ENCODE data around the gene KIF21B.

The KIF21B gene

DNA sequence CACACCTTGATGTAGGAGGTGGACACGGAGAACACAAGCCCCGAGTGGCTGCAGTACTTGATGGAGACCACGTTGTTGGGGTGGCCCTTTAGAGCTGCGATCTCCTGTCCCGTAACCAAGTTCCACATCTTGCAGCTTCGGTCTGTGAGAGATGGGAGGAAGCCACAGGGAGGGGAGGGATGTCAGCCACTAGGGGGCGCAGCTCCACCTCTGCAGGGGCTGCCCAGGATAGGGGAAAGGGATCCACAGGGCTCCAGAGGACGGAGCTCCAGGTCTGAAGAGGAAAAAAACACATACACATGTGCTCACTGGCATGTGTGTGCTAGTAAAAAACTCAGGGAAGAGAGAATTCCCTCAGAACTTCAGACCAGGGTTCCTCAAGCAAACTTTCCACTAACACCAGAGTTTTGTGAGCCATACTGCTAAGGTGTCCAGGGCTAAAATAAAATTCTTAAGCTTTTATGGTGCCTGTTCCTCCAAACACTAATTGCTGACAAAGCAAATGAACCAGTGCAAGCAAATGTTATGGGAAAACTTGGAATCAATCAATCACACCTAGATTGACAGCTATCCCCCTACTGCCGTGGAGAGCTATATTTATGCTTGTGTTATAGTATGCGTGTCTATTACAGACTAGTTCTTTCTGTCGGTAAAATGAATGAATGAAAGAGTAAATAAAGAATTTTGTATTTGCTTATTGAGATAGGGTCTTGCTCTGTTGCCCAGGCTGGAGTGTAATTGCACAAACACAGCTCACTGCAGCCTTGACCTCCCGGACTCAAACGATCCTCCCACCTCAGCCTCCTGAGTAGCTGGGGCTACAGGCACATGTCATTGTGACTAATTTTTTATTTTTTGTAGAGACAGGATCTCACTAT is 43.7 kb downstream of the KIF21B start:
- TF ChIP-seq, protein P1, sequence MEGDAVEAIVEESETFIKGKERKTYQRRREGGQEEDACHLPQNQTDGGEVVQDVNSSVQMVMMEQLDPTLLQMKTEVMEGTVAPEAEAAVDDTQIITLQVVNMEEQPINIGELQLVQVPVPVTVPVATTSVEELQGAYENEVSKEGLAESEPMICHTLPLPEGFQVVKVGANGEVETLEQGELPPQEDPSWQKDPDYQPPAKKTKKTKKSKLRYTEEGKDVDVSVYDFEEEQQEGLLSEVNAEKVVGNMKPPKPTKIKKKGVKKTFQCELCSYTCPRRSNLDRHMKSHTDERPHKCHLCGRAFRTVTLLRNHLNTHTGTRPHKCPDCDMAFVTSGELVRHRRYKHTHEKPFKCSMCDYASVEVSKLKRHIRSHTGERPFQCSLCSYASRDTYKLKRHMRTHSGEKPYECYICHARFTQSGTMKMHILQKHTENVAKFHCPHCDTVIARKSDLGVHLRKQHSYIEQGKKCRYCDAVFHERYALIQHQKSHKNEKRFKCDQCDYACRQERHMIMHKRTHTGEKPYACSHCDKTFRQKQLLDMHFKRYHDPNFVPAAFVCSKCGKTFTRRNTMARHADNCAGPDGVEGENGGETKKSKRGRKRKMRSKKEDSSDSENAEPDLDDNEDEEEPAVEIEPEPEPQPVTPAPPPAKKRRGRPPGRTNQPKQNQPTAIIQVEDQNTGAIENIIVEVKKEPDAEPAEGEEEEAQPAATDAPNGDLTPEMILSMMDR (IDR thresholded peaks at IDR 0.05) = peak; percentile 92

DNA sequence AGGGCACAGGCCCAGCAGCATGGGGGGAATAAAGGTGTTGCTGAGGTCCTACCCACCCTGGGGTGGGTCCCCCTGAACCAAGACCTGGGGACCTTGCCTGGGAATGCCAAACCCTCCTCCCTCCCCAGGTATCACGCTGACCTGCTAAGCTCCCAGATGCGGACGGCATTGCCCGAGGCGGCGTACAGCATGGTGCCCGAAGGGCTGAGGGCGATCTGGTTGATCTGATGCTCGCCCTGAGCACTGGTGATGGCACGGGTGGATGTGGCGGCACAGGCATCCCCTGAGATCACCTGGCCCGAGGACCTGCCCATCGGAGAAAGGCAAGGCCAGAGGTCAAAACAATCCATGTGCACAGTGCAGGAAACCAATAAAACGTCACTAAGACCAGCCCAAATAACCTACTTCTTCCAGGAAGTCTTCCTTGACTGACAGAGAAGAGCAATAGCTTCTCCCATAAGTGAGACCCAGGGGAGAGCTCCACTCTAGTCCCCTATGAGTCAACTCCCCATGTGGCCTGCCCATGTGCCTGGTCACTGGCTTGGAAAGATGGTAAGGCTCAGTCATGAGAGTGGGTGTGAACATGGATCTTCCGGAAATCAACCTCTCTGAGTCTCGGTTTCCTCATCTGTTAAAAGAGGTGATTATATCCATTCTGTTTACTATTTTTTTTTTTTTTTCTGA is 46.3 kb downstream of the KIF21B start:
- TF ChIP-seq, protein P1 (IDR thresholded peaks at IDR 0.05) = no peak

DNA sequence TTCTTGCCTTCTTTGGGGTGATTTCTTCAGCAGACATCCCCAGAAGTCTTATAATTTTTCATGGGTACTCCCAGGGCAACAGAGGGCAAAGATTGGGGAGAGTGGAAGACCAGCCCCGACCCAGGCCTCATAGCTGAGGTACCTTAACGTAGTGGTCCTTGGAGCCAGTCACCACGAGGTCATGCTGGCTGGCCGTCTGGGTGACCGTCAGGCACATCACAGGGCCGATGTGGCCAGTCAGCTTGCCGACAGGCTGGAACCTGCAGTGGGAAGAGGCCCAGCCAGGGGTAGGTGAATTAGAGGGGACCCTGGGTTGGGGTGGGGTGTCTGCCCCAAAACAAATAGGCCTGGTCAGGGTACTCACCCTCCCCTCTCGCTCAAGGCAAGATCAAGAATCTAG is 46.9 kb downstream of the KIF21B start:
- TF ChIP-seq, protein P1 (IDR thresholded peaks at IDR 0.05) = no peak

DNA sequence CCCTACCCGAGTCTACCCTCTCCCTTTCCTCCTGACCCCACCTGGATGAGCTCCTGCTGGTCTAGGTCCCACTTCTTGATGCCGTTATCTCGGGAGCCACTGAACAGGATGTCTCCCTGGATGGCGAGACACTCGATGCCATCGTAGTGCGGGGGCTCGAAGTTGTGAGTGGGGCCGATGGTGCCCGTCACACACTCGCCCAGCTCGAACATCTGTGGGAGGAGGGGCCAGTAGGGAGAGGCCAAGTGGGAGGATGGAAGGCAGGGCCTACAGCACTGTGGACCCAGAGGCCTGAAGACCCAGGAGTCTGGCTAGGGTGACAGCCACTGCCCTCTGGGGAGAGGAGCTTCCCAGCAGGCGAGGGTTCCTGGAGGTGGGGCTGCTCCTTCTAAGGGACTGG is 48.1 kb downstream of the KIF21B start:
- TF ChIP-seq, protein P1 (IDR thresholded peaks at IDR 0.05) = no peak

DNA sequence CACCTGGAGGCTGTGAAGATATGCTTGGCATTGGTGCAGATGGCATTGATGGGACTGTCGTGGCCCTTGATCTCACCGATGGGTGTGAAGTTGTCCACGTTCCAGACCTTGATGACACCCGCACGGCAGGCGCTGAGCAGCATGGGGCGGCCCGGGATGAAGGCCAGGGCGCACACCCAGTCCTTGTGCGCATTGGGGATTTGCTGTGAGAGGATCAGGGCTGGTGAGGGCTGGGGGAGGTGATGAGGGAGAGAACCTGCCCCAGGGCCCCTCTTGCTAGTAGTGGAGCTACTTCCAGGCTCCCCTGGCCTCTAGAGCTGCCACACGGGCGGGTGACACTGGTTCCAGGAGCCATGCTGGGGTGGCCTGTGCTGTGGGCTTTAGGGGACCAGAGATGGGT is 48.8 kb downstream of the KIF21B start:
- TF ChIP-seq, protein P1 (IDR thresholded peaks at IDR 0.05) = no peak

DNA sequence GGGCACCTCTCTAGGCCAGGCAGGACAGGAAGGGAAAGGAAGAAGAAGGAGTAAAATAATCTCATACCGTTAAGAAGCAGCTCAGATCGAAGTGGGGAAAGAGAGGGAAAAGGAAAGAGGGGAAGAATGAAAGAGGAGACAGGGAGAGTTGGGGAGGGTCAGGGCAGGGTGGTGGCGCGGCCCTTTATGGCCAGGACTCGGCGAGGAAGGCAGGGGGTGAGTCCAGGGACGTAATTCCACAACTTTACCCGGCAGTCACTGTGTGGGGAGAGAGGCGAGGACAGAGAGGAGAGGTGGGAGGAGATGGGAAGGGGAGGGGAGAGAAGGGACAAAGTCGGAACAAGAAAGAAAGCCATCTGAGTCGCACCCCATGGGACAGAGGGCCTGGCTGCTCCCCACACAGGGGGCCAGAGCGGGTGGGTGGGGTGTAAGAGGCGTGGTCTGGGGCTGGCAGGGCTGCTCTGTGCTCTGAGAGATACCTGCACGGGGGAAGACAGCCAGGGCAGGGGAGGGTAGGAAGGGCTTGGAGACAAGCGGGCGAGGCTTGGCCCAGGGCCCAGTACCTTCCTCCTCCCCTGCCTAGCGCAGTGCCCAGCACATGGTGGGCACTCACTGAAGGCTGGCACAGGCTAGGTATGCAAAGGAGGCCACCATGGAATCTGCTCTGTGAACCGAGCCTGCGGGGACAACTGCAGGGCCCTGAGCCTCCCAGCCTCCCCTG is 49.4 kb downstream of the KIF21B start:
- TF ChIP-seq, protein P1 (IDR thresholded peaks at IDR 0.05) = no peak

DNA sequence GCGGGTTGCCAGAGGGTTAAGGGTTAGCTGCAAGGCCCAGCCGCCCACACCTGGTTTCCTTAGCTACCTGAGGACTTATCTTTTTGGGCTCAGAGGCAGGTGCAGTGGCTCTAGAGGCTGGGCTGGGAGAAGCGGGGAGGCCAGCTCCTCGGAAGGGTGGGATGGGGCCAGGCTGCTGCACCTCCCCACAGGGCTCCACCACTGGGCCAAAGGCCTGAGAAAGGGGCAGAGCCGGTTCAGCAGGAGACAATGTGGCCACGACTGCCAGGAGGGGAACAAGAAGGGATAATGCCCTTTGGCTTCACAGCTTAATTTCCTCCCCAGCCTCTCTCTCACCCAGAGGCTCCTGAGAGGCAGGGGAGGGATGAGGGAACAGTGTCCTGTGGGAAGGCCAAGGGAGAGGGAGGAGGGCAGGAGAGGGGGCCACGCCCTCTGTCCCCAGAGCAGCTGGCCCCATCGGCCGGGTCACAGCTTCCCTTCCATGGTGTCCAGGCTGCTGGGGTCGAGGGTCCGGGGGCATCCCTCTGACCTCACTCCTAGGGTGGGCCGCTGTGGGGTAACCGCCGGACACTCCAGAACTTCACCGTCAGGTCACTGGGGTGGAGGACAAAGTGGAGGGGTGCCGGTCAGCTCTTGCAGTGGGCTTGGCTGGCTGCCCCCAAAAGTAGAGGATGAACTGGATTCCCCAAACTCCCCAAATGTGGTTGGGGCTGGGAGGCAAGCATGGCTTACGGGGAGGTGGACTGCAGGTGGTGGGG is 50.4 kb downstream of the KIF21B start:
- TF ChIP-seq, protein P1 (IDR thresholded peaks at IDR 0.05) = no peak
